SKM-1 (cell line): Measurements from ENCODE around the gene ANLN.
"Not testable (repeated sequence)": the region's sequence is repeated elsewhere in the genome, so short reads cannot be mapped to it uniquely, and the experiment has no call there.

ENCODE experiments used
- DNase-seq: peaks from one replicate; lab custom pipeline; 2025; ENCODE audit not compliant: unreplicated experiment; lab: John Stamatoyannopoulos, UW

ANLN gene

GRCh38 chr7:36372156-36372555, 17.5 kb upstream of the ANLN start:
- no peak for DNase-seq

- not testable (repeated sequence) for DNase-seq
These were observed 11.1 kb upstream of the ANLN start for GRCh38 chr7:36378555-36378954.

GRCh38 chr7:36379831-36380504, 9.7 kb upstream of the ANLN start:
- DNase-seq, result no peak

- no peak for DNase-seq
These were observed 8.6 kb upstream of the ANLN start for GRCh38 chr7:36381056-36381455.

GRCh38 chr7:36383284-36383683, 6.4 kb upstream of the ANLN start:
- not testable (repeated sequence) for DNase-seq

GRCh38 chr7:36385646-36386045, 4.0 kb upstream of the ANLN start:
- not testable (repeated sequence) for DNase-seq

GRCh38 chr7:36387435-36388231, 2.0 kb upstream of the ANLN start:
- DNase-seq, result no peak

GRCh38 chr7:36388423-36388822, 1.2 kb upstream of the ANLN start:
- no peak for DNase-seq

GRCh38 chr7:36390199-36391090, 783 bp downstream of the ANLN start:
- DNase-seq, result peak; percentile 25

- DNase-seq, result no peak
These were observed 2.0 kb downstream of the ANLN start for GRCh38 chr7:36391436-36392198.

- no peak for DNase-seq
These were observed 4.2 kb downstream of the ANLN start for GRCh38 chr7:36393826-36394225.

- no peak for DNase-seq
These were observed 5.7 kb downstream of the ANLN start for GRCh38 chr7:36395171-36395894.

- DNase-seq, result no peak
These were observed 6.5 kb downstream of the ANLN start for GRCh38 chr7:36396150-36396549.

GRCh38 chr7:36400036-36400435, 10.4 kb downstream of the ANLN start:
- no peak for DNase-seq

- no peak for DNase-seq
These were observed 10.9 kb downstream of the ANLN start for GRCh38 chr7:36400606-36401005.

- no peak for DNase-seq
These were observed 13.8 kb downstream of the ANLN start for GRCh38 chr7:36403452-36403851.

GRCh38 chr7:36404639-36405408, 15.2 kb downstream of the ANLN start:
- DNase-seq, result no peak

- DNase-seq, result no peak
These were observed 15.7 kb downstream of the ANLN start for GRCh38 chr7:36405409-36405803.

GRCh38 chr7:36406156-36406555, 16.5 kb downstream of the ANLN start:
- no peak for DNase-seq
